HepG2 (cell line): ENCODE data around the gene VSIG10L. TPM values are rescaled to one million over a fixed set of nuclear protein-coding genes. Genes with fewer than 3 reads are reported as not detected.

ENCODE experiments used
- CHD2 ChIP-seq: IDR thresholded peaks from 2 replicates; pipeline ENCODE4 v1.6.1; 2011; ENCODE audit warnings: low read depth, low read length, improper control_type of control experiment
- E2F5 ChIP-seq: sonication (generic); formaldehyde crosslinking; conservative IDR thresholded peaks from 2 replicates; pipeline ENCODE4 v1.4.0; 2020; ENCODE audit warnings: missing genetic modification reagents
- FOSL2 ChIP-seq: sonication (generic); formaldehyde crosslinking; IDR thresholded peaks from 2 replicates; pipeline ENCODE4 v1.4.0; 2020; ENCODE audit warnings: missing genetic modification reagents
- GATA4 ChIP-seq: sonication (generic); IDR thresholded peaks from 2 replicates; pipeline ENCODE4 v1.6.1; 2016; ENCODE audit warnings: antibody characterized with exemption, low read depth, borderline replicate concordance
- HHEX ChIP-seq: IDR thresholded peaks from 2 replicates; pipeline ENCODE4 v1.6.1; 2016; ENCODE audit warnings: control low read depth
- JUNB ChIP-seq: sonication (generic); formaldehyde crosslinking; IDR thresholded peaks from 2 replicates; pipeline ENCODE4 v1.8.0; 2022; ENCODE audit warnings: missing genetic modification reagents, mild to moderate bottlenecking, borderline replicate concordance
- JUND ChIP-seq: sonication (generic); formaldehyde crosslinking; IDR thresholded peaks from 2 replicates; pipeline ENCODE4 v1.8.0; 2022; ENCODE audit warnings: mild to moderate bottlenecking, missing genetic modification reagents
- MAF1 ChIP-seq: sonication (generic); formaldehyde crosslinking; IDR thresholded peaks from 2 replicates; pipeline ENCODE4 v1.5.0; 2020; ENCODE audit warnings: missing genetic modification reagents, borderline replicate concordance
- MAFF ChIP-seq: IDR thresholded peaks from 2 replicates; pipeline ENCODE4 v1.6.1; 2011; ENCODE audit warnings: low read depth, low read length, improper control_type of control experiment
- RERE ChIP-seq: IDR thresholded peaks from 2 replicates; pipeline ENCODE4 v1.6.1; 2016; ENCODE audit warnings: low read depth, missing genetic modification reagents, missing compliant biosample characterization
- RNF219 ChIP-seq: sonication (generic); formaldehyde crosslinking; IDR thresholded peaks from 2 replicates; pipeline ENCODE4 v1.5.0; 2020; ENCODE audit warnings: mild to moderate bottlenecking, missing genetic modification reagents
- TOPORS ChIP-seq: sonication (generic); formaldehyde crosslinking; IDR thresholded peaks from 2 replicates; pipeline ENCODE4 v1.8.0; 2023; ENCODE audit warnings: mild to moderate bottlenecking, missing genetic modification reagents
- ZBTB2 ChIP-seq: sonication (generic); formaldehyde crosslinking; IDR thresholded peaks from 2 replicates; pipeline ENCODE4 v1.8.0; 2022; ENCODE audit warnings: low read depth, missing genetic modification reagents
- ZBTB38 ChIP-seq: sonication (generic); formaldehyde crosslinking; IDR thresholded peaks from 2 replicates; pipeline ENCODE4 v1.5.1; 2020; ENCODE audit warnings: mild to moderate bottlenecking, missing genetic modification reagents
- ZFY ChIP-seq: sonication (generic); formaldehyde crosslinking; IDR thresholded peaks from 2 replicates; pipeline ENCODE4 v1.4.0; 2020; ENCODE audit warnings: missing genetic modification reagents
- ZNF136 ChIP-seq: sonication (generic); formaldehyde crosslinking; IDR thresholded peaks from 2 replicates; pipeline ENCODE4 v1.8.1; 2022; ENCODE audit warnings: low read depth, mild to moderate bottlenecking, moderate library complexity, missing genetic modification reagents
- ZNF17 ChIP-seq: sonication (generic); formaldehyde crosslinking; IDR thresholded peaks from 2 replicates; pipeline ENCODE4 v1.5.0; 2020; ENCODE audit warnings: mild to moderate bottlenecking, missing genetic modification reagents
- ZNF644 ChIP-seq: IDR thresholded peaks from 2 replicates; pipeline ENCODE4 v1.6.1; 2016; ENCODE audit warnings: low read depth
- ZNF678 ChIP-seq: sonication (generic); formaldehyde crosslinking; IDR thresholded peaks from 2 replicates; pipeline ENCODE4 v1.4.0; 2020; ENCODE audit warnings: mild to moderate bottlenecking, missing genetic modification reagents
- ZNF724P ChIP-seq: sonication (generic); formaldehyde crosslinking; IDR thresholded peaks from 2 replicates; pipeline ENCODE4 v1.8.0; 2022; ENCODE audit warnings: missing genetic modification reagents, borderline replicate concordance
- ZSCAN22 ChIP-seq: sonication (generic); formaldehyde crosslinking; IDR thresholded peaks from 2 replicates; pipeline ENCODE4 v1.4.0; 2020; ENCODE audit warnings: mild to moderate bottlenecking, missing genetic modification reagents
- polyA plus RNA-seq, 8 experiments: library from polyadenylated mRNA; depleted of rRNA in 3 of 8; stranded (reverse) in 7 of 8; unstranded in 1 of 8; fragments of >200 nt; fragmentation: Illumina TruSeq in 4 of 8; extraction: Trizol in 4 of 8; gene quantifications; 2 replicates each; pipeline versions ENCODE4 v1.2.1 to v1.2.3, GENCODE V29; 2011 to 2016; ENCODE audit warnings: low read depth in 4 of 8, missing spikeins in 1 of 8, mixed read lengths in 1 of 8; ENCODE audit not compliant: insufficient read depth in 1 of 8
- total RNA-seq, 5 experiments: library from RNA; depleted of rRNA; stranded (reverse); fragments of >200 nt; fragmentation: Illumina TruSeq; extraction: Trizol; gene quantifications; 2 replicates each; pipeline ENCODE4 v1.2.3, GENCODE V29; 2016; ENCODE audit warnings: low read depth in 1 of 5

The VSIG10L gene
- total and polyA plus RNA-seq, 2 of the 13 experiments (the other 11 are each of a cell fraction or from before 2014, with no cell fraction given), result 2.7 to 8.5 TPM

GRCh38 chr19:51354742-51355148, 12.8 kb upstream of the VSIG10L start (continued):
- TF ChIP-seq ZBTB2 (no peak), MAF1 (CRISPR knock-in tag) (no peak; the same call in 1 of the 2 replicates), HHEX (CRISPR knock-in tag) (0 out of 2 replicates have a peak, but pooled peaks have one; percentile 40), FOSL2 (CRISPR knock-in tag) (peak; percentile 68), ZNF724P (CRISPR knock-in tag) (no peak), CHD2 (no peak), ZSCAN22 (CRISPR knock-in tag) (no peak), ZNF678 (CRISPR knock-in tag) (no peak), JUNB (CRISPR knock-in tag) (no peak), GATA4 (peak; percentile 99), ZNF644 (no peak), JUND (CRISPR knock-in tag) (no peak), ZNF17 (CRISPR knock-in tag) (no peak), RNF219 (CRISPR knock-in tag) (no peak), ZBTB38 (CRISPR knock-in tag) (no peak), RERE (CRISPR knock-in tag) (peak; percentile 43; the same call in 1 of the 2 replicates), TOPORS (CRISPR knock-in tag) (no peak), ZNF136 (CRISPR knock-in tag) (no peak), E2F5 (CRISPR knock-in tag) (no peak), MAFF (no peak), ZFY (CRISPR knock-in tag) (no peak)
